Activated B cell treated with CpG ODN at 0.5 μM for 24 hours (primary cell): ENCODE measurements around the gene C8B. TPM values are rescaled to one million over a fixed set of nuclear protein-coding genes. Genes with fewer than 3 reads are reported as not detected.

Source experiments
- ATAC-seq: fragments of 200-7000 bp; cut with Tn5 transposase; one replicate; pipeline ENCODE4 v1.10.0; 2021; ENCODE audit warnings: low read depth, mild to moderate bottlenecking, moderate library complexity
- CTCF ChIA-PET: fragments of 350-600 bp; sonication (Branson Sonifier 250); formaldehyde crosslinking; loops from one replicate; lab custom pipeline; 2021; ENCODE audit warnings: antibody characterized with exemption; lab: Charles Lee
- POLR2A ChIA-PET: fragments of 350-600 bp; sonication (Branson Sonifier 250); formaldehyde crosslinking; loops from one replicate; lab custom pipeline; 2021; ENCODE audit warnings: antibody characterized with exemption; lab: Charles Lee
- DNase-seq: peaks from one replicate; pipeline ENCODE4 v3.0.0; 2022
- H3K27ac Mint-ChIP-seq: one replicate; pipeline ENCODE4 v1.8.0; 2020; ENCODE audit warnings: mixed read lengths
- H3K27me3 Mint-ChIP-seq: one replicate; pipeline ENCODE4 v1.8.0; 2021; ENCODE audit warnings: mixed read lengths
- H3K36me3 Mint-ChIP-seq: one replicate; pipeline ENCODE4 v1.8.0; 2021; ENCODE audit warnings: low read depth, mixed read lengths
- H3K4me1 Mint-ChIP-seq: one replicate; pipeline ENCODE4 v1.8.0; 2021; ENCODE audit warnings: mixed read lengths
- H3K4me3 Mint-ChIP-seq: one replicate; pipeline ENCODE4 v1.8.0; 2020; ENCODE audit warnings: mild to moderate bottlenecking, mixed read lengths
- H3K9me3 Mint-ChIP-seq: one replicate; pipeline ENCODE4 v1.8.0; 2020; ENCODE audit warnings: mixed read lengths
- CTCF ChIP-seq: fragments of 200-600 bp; IDR thresholded peaks from one replicate; pipeline ENCODE4 v1.8.0; 2022; ENCODE audit warnings: antibody characterized with exemption, mild to moderate bottlenecking
- intact Hi-C: fragments of 100-400 bp; cut with micrococcal nuclease; formaldehyde crosslinking; loops from one replicate; pipeline ENCODE4 v1.15.1; 2024
- total RNA-seq: library from RNA; stranded (reverse); gene quantifications from 2 replicates; pipeline ENCODE4 v1.2.3, GENCODE V29; 2022

The C8B gene
- total RNA-seq, 1 donor from 2014 or later = not detected

DNA sequence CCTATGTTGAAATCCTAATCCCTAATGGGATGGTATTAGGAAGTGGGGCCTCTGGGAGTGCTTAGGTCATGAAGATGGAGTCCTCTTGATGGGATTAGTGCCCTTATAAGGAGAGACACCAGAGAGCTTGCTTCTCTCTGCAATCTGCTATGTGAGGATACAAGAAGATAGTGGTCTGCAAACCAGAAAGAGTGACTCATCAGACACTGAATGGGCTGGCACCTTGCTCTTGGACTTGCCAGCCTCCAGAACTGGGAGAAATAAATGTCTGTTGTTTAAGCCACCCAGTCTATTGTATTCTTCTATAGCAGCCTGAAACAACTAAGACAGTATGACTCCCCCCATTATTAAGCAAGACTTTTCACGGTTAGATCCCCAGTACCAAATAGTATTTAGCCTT is 43.3 kb downstream of the C8B start:
- intact Hi-C loops = no loop called here
- Mint-ChIP-seq H3K27ac (no peak overlapping the region), H3K4me1 (no peaks in the 10 kb centered on the region), H3K9me3 (peaks cover 3% of the 10 kb centered on the region), H3K36me3 (no peaks in the 10 kb centered on the region), H3K4me3 (no peak overlapping the region), H3K27me3 (no peaks in the 10 kb centered on the region)
- ATAC-seq (no peak), DNase-seq (no peak)
- no peak for TF ChIP-seq CTCF
- CTCF ChIA-PET = no interaction called here
- POLR2A ChIA-PET = no interaction called here

GRCh38 chr1:56922070-56922469 is 43.7 kb downstream of the C8B start:
- no peaks in the 10 kb centered on the region for H3K27me3 Mint-ChIP-seq
- no peaks in the 10 kb centered on the region for H3K4me1 Mint-ChIP-seq
- H3K4me3 Mint-ChIP-seq = no peak overlapping the region
- no peaks in the 10 kb centered on the region for H3K36me3 Mint-ChIP-seq
- intact Hi-C loops = no loop called here
- no peak for ATAC-seq
- TF ChIP-seq CTCF = no peak
- DNase-seq = no peak
- ChIA-PET POLR2A (no interaction called here), CTCF (no interaction called here)
- peaks cover 3% of the 10 kb centered on the region for H3K9me3 Mint-ChIP-seq
- H3K27ac Mint-ChIP-seq = no peak overlapping the region

DNA sequence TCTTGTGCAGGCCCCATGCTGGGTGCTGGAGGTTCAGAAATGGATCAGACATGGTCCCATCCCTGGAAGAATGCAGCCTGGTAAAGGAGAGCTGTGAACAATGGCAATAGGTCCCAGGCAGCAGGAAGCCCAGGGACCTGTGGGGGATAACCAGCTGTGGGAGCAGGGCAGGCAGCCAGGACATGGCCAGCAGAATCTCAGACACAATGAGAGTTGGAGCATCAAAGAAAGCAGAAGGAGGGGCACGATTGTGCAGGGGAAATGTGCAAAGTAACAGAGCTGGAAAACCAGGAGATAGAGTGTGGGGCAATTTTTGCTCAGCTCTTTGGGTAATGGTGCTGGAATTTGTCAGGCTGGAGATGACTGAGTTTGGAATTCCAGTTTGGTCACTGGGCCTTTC is 44.3 kb downstream of the C8B start:
- H3K27ac Mint-ChIP-seq = no peak overlapping the region
- peaks cover 3% of the 10 kb centered on the region for H3K9me3 Mint-ChIP-seq
- no peak for DNase-seq
- ATAC-seq = no peak
- H3K27me3 Mint-ChIP-seq = no peaks in the 10 kb centered on the region
- POLR2A ChIA-PET = no interaction called here
- no peak overlapping the region for H3K4me3 Mint-ChIP-seq
- no peaks in the 10 kb centered on the region for H3K4me1 Mint-ChIP-seq
- TF ChIP-seq CTCF = no peak
- intact Hi-C loops = no loop called here
- CTCF ChIA-PET = no interaction called here
- no peaks in the 10 kb centered on the region for H3K36me3 Mint-ChIP-seq

- H3K27me3 Mint-ChIP-seq = no peaks in the 10 kb centered on the region
- no peaks in the 10 kb centered on the region for H3K4me1 Mint-ChIP-seq
- H3K27ac Mint-ChIP-seq = no peak overlapping the region
- H3K9me3 Mint-ChIP-seq = peaks cover 3% of the 10 kb centered on the region
- ChIA-PET POLR2A (no interaction called here), CTCF (no interaction called here)
- TF ChIP-seq CTCF = no peak
- H3K4me3 Mint-ChIP-seq = no peak overlapping the region
- DNase-seq (no peak), ATAC-seq (no peak)
- intact Hi-C loops = no loop called here
- no peaks in the 10 kb centered on the region for H3K36me3 Mint-ChIP-seq
These were observed 45.2 kb downstream of the C8B start for GRCh38 chr1:56920591-56921001.

DNA sequence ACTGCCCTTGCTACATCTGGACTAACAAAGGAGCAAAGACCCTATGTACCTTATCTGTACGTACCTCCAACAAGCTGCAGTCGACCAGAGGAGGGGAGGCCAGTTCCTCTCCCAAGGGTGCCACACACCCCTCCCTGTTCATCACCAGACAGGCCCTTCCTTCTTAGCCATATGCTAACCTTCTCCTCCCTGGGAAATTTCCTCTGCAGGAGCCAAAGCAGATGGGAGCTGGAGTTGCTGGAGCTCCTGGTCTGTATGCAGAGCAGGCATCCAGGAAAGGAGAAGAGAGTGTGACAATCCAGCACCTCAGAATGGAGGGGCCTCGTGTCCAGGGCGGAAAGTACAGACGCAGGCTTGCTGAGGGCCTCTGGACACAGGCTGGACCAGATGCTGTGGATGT is 48.5 kb downstream of the C8B start:
- intact Hi-C loops = no loop called here
- H3K36me3 Mint-ChIP-seq = no peaks in the 10 kb centered on the region
- no peak for DNase-seq

More for the DNA sequence above, 48.5 kb downstream of the C8B start:
- no peak for TF ChIP-seq CTCF
- peaks cover 3% of the 10 kb centered on the region for H3K9me3 Mint-ChIP-seq
- H3K4me3 Mint-ChIP-seq = no peak overlapping the region
- ChIA-PET CTCF (no interaction called here), POLR2A (no interaction called here)
- no peaks in the 10 kb centered on the region for H3K27me3 Mint-ChIP-seq
- H3K4me1 Mint-ChIP-seq = no peaks in the 10 kb centered on the region
- no peak overlapping the region for H3K27ac Mint-ChIP-seq
- no peak for ATAC-seq
